ENCODE measurements around the gene GID8. TPM values are rescaled to one million over a fixed set of nuclear protein-coding genes. Genes with fewer than 3 reads are reported as not detected.

GID8 gene
- polyA plus RNA-seq, 2 of the 4 experiments (the other 2 are of a cell fraction): 19.2 to 24.5 TPM

DNA sequence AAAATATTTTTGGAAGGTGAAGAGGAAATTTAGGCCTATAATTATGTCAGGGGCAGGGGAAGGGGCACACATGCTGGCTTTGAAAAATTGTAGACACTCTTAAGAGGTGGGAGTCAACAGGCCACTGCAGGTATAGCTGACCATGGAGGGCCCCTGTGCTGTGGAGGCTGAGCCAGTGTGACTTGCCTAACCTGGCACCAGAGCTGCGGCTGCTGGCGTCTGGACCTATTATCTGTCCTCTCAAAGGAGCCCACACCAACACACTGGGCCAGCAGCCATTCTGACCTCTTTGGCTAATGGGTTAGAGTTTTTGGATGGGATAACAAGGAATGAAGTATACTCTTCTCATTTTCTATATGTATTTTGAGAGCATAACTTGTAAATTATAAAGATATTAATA, 4.5 kb downstream of the GID8 start:
- ChIA-PET POLR2A (no interaction called here), CTCF (interaction anchor here (0.9 to 1.7 kb wide), 2 partner anchors 11 to 13 kb away, joined by 3 to 4 read pairs; no protein-coding TSS in a partner anchor)
- Histone ChIP-seq H3K4me3 (no peak overlapping the region), H3K4me1 (peaks cover 10% of the 10 kb centered on the region; the same call in 2 of the 3 replicates), H3K27ac (no peak overlapping the region), H3K9me3 (no peaks in the 10 kb centered on the region), H3K4me2 (no peak overlapping the region)
- WGBS (ENCODE audit: missing lambda C conversion rate): 100% methylated on average over 1 of the region's 2 CpGs
- no peak for DNase-seq (ENCODE audit: low read depth in 1 of 2, low spot score in 1 of 2)
- ATAC-seq: no peak
- TF ChIP-seq TP53 (CRISPR knock-in tag; IDR thresholded peaks at IDR 0.05): no peak
- no peak for TF ChIP-seq SMC3 (IDR thresholded peaks at IDR 0.05)
- TF ChIP-seq CBX2 (IDR thresholded peaks at IDR 0.05; ENCODE audit: borderline replicate concordance, low read depth): no peak
- TF ChIP-seq HDAC2 (IDR thresholded peaks at IDR 0.05): no peak
- TF ChIP-seq, protein P1, sequence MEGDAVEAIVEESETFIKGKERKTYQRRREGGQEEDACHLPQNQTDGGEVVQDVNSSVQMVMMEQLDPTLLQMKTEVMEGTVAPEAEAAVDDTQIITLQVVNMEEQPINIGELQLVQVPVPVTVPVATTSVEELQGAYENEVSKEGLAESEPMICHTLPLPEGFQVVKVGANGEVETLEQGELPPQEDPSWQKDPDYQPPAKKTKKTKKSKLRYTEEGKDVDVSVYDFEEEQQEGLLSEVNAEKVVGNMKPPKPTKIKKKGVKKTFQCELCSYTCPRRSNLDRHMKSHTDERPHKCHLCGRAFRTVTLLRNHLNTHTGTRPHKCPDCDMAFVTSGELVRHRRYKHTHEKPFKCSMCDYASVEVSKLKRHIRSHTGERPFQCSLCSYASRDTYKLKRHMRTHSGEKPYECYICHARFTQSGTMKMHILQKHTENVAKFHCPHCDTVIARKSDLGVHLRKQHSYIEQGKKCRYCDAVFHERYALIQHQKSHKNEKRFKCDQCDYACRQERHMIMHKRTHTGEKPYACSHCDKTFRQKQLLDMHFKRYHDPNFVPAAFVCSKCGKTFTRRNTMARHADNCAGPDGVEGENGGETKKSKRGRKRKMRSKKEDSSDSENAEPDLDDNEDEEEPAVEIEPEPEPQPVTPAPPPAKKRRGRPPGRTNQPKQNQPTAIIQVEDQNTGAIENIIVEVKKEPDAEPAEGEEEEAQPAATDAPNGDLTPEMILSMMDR (IDR thresholded peaks at IDR 0.05): no peak
- no peak for FAIRE-seq

DNA sequence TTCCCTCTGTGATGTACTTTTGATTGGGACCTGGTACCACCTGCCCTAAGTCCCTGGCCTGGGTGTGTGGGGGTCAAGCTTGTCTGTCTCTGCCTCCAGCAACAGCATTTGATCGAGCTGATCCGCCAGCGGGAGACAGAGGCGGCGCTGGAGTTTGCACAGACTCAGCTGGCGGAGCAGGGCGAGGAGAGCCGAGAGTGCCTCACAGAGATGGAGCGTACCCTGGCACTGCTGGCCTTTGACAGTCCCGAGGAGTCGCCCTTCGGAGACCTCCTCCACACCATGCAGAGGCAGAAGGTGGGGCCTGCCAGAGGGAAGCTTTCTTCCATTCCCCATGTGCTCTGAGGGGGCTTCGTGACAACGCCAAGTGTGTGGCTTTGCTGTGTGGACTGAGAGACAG, 5.4 kb downstream of the GID8 start:
- no peak overlapping the region for H3K4me3 ChIP-seq
- no peaks in the 10 kb centered on the region for H3K9me3 ChIP-seq
- ChIA-PET CTCF (interaction anchor here (0.6 to 1.7 kb wide), 4 partner anchors 10 to 135 kb away, joined by 4 read pairs; no protein-coding TSS in a partner anchor), POLR2A (no interaction called here)
- FAIRE-seq (no peak), ATAC-seq (no peak), DNase-seq (ENCODE audit: low read depth in 1 of 2, low spot score in 1 of 2) (no peak)
- H3K4me2 ChIP-seq: no peak overlapping the region
- TF ChIP-seq FOSB (CRISPR knock-in tag; IDR thresholded peaks at IDR 0.05) (no peak), BHLHE40 (IDR thresholded peaks at IDR 0.05; ENCODE audit: low read depth, low read length) (no peak), JUNB (IDR thresholded peaks at IDR 0.05) (no peak), RCOR1 (IDR thresholded peaks at IDR 0.05; ENCODE audit: low read depth, low read length) (no peak), HOXB13 (CRISPR knock-in tag; IDR thresholded peaks at IDR 0.05; ENCODE audit: low read depth) (no peak), PBX3 (IDR thresholded peaks at IDR 0.05) (no peak), E2F6 (IDR thresholded peaks at IDR 0.05; ENCODE audit: borderline replicate concordance, low read depth) (no peak), GATA3 (IDR thresholded peaks at IDR 0.05; ENCODE audit: borderline replicate concordance) (no peak)
- 97% methylated on average over 11 of the region's 14 CpGs for WGBS (ENCODE audit: missing lambda C conversion rate)
- peaks cover 10% of the 10 kb centered on the region; the same call in 2 of the 3 replicates for H3K4me1 ChIP-seq
- no peak overlapping the region for H3K27ac ChIP-seq

DNA sequence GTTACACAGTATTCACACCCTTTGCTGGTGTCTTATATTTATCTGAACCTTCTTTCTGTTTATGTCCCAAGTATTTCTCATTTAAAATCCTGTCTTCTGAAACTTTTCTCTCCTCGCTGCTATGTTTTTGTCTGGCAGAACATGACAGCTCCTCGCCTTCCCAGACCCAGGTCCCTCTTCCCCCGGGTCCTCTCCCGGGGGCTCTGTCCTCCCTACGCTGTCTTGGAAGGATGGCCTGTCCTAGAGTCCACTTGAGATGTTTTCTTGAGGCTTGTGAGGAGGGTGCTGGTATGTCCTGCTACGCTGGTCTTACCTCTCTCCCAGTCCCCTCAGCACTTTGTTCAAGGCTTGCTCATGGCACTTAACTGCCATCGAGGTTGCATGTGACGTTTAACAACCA, 6.2 kb downstream of the GID8 start:
- no peak for ATAC-seq
- H3K4me2 ChIP-seq: no peak overlapping the region
- 98% methylated on average over 8 of the region's 8 CpGs for WGBS (ENCODE audit: missing lambda C conversion rate)
- POLR2A ChIA-PET: no interaction called here
- CTCF ChIA-PET: interaction anchor here (0.8 to 1.7 kb wide), 4 partner anchors 29 to 122 kb away, joined by 3 to 5 read pairs (median 4); no protein-coding TSS in a partner anchor
- H3K4me1 ChIP-seq: peaks cover 7% of the 10 kb centered on the region; the same call in 2 of the 3 replicates
- DNase-seq (ENCODE audit: low read depth in 1 of 2, low spot score in 1 of 2): no peak
- H3K9me3 ChIP-seq: peaks cover 5% of the 10 kb centered on the region; the same call in 2 of the 3 replicates
- no peak for FAIRE-seq
- no peak for TF ChIP-seq ATOH8 (CRISPR knock-in tag; IDR thresholded peaks at IDR 0.05; ENCODE audit: low read depth)
- no peak for TF ChIP-seq MAFK (IDR thresholded peaks at IDR 0.05; ENCODE audit: partially characterized antibody)
- no peak for TF ChIP-seq FOSB (CRISPR knock-in tag; IDR thresholded peaks at IDR 0.05)
- H3K27ac ChIP-seq: no peak overlapping the region
- H3K4me3 ChIP-seq: no peak overlapping the region

DNA sequence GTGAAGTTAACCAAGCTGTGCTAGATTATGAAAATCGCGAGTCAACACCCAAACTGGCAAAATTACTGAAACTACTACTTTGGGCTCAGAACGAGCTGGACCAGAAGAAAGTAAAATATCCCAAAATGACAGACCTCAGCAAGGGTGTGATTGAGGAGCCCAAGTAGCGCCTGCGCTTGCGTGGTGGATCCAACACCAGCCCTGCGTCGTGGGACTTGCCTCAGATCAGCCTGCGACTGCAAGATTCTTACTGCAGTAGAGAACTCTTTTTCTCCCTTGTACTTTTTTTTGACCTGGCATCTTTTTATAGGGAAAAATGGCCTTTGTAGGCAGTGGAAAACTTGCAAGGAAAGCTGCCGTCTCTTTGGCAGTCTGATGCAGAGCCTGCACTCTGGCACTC, 6.8 kb downstream of the GID8 start:
- H3K4me3 ChIP-seq: no peak overlapping the region
- no peak for TF ChIP-seq CBX8 (IDR thresholded peaks at IDR 0.05)
- no peak for TF ChIP-seq HOXA7 (CRISPR knock-in tag; IDR thresholded peaks at IDR 0.05)
- TF ChIP-seq MYC (IDR thresholded peaks at IDR 0.05; ENCODE audit: borderline replicate concordance, low read length): no peak
- peaks cover 2% of the 10 kb centered on the region; the same call in 2 of the 3 replicates for H3K4me1 ChIP-seq
- WGBS (ENCODE audit: missing lambda C conversion rate): 95% methylated on average over 10 of the region's 10 CpGs
- POLR2A ChIA-PET: no interaction called here
- peaks cover 8% of the 10 kb centered on the region; the same call in 2 of the 3 replicates for H3K9me3 ChIP-seq
- no peak overlapping the region for H3K27ac ChIP-seq
- no peak overlapping the region for H3K4me2 ChIP-seq
- CTCF ChIA-PET: interaction anchor here (0.6 to 1.7 kb wide), 4 partner anchors 38 to 1248 kb away, joined by 3 to 5 read pairs (median 4); no protein-coding TSS in a partner anchor
- DNase-seq (ENCODE audit: low read depth in 1 of 2, low spot score in 1 of 2) (no peak), FAIRE-seq (no peak), ATAC-seq (no peak)

All from A549 (cell line).